ENCODE measurements around the gene UVSSA.
"Not testable (repeated sequence)": the region's sequence is repeated elsewhere in the genome, so short reads cannot be mapped to it uniquely, and the experiment has no call there.

UVSSA gene

DNA sequence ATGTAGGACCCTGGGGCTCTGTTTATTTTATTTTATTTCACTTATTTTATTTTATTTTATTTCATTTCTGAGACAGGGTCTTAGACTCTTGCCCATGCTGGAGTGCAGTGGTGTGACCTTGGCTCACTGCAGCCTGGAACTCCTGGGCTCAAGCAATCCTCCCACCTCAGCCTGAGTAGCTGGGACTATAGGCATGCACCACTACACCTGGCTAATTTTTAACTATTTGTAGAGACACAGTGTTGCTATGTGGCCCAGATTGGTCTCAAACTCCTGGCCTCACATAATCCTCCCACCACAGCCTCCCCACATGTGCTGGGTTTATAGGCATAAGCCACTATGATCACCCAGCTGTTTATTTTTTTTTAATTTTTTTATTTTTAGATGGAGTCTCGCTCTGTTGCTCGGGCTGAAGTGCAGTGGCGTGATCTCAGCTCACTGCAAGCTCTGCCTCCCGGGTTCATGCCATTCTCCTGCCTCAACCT is 96.7 kb downstream of the UVSSA start:
- not testable (repeated sequence) for DNase-seq (ENCODE audit: low spot score)

All from iPS-NIHi11 (cell line).